Smooth muscle cell (in vitro differentiated cells): ENCODE measurements around the gene SLC5A3. TPM values are rescaled to one million over a fixed set of nuclear protein-coding genes. Genes with fewer than 3 reads are reported as not detected.

ENCODE experiments used
- DNase-seq: peaks from one replicate; lab custom pipeline; 2025; ENCODE audit not compliant: unreplicated experiment; lab: John Stamatoyannopoulos, UW
- H2AFZ ChIP-seq: fragments of 200-600 bp; sonication (generic); 2 replicates; pipeline ENCODE4 v1.6.0; 2016; ENCODE audit warnings: antibody characterized with exemption, low read depth, mild to moderate bottlenecking
- H3F3A ChIP-seq: fragments of 200-600 bp; sonication (generic); 2 replicates; pipeline ENCODE4 v1.6.0; 2017; ENCODE audit warnings: antibody characterized with exemption, low read depth
- H3K27ac ChIP-seq: fragments of 200-600 bp; sonication (generic); 2 replicates; pipeline ENCODE4 v1.5.1; 2016; ENCODE audit warnings: low read depth, mild to moderate bottlenecking
- H3K27me3 ChIP-seq: fragments of 200-600 bp; sonication (generic); 2 replicates; pipeline ENCODE4 v1.6.1; 2016; ENCODE audit warnings: low read depth, mild to moderate bottlenecking
- H3K36me3 ChIP-seq: fragments of 200-600 bp; sonication (generic); 2 replicates; pipeline ENCODE4 v1.5.1; 2016; ENCODE audit warnings: low read depth
- H3K4me1 ChIP-seq: fragments of 200-600 bp; sonication (generic); 2 replicates; pipeline ENCODE4 v1.5.1; 2016; ENCODE audit warnings: low read depth
- H3K4me2 ChIP-seq: fragments of 200-600 bp; sonication (generic); 2 replicates; pipeline ENCODE4 v1.6.0; 2016; ENCODE audit warnings: mild to moderate bottlenecking
- H3K4me3 ChIP-seq: fragments of 200-600 bp; sonication (generic); 2 replicates; pipeline ENCODE4 v1.5.1; 2016; ENCODE audit warnings: mild to moderate bottlenecking
- H3K79me2 ChIP-seq: fragments of 200-600 bp; sonication (generic); 2 replicates; pipeline ENCODE4 v1.6.0; 2016; ENCODE audit warnings: low read depth, mild to moderate bottlenecking
- H3K9ac ChIP-seq: fragments of 200-600 bp; sonication (generic); 2 replicates; pipeline ENCODE4 v1.6.0; 2016; ENCODE audit warnings: low read depth
- H3K9me3 ChIP-seq: fragments of 200-600 bp; sonication (generic); replicated peaks from 2 replicates; pipeline ENCODE4 v1.5.1; 2016; ENCODE audit warnings: low read depth
- H4K20me1 ChIP-seq: fragments of 200-600 bp; sonication (generic); 2 replicates; pipeline ENCODE4 v1.6.0; 2016; ENCODE audit warnings: low read depth
- WGBS: methylation state at CpG from one replicate; pipeline ENCODE4 v1.1.7; 2016; ENCODE audit warnings: low lambda C conversion rate; 5-methylcytosine and 5-hydroxymethylcytosine counted together
- polyA plus RNA-seq: library from polyadenylated mRNA; unstranded; fragments of >200 nt; fragmentation: Nextera tagmentation; extraction: Ambion mirVana; gene quantifications from 2 replicates; pipeline ENCODE4 v1.2.1, GENCODE V29; 2016
- total RNA-seq: library from RNA; depleted of rRNA; stranded (reverse); fragments of >200 nt; gene quantifications from 2 replicates; pipeline ENCODE4 v1.2.3, GENCODE V29; 2014
- TF ChIP-seq, protein P1 (sequence below): fragments of 200-600 bp; sonication (generic); IDR thresholded peaks from 2 replicates; pipeline ENCODE4 v1.5.1; 2017; ENCODE audit warnings: borderline replicate concordance, mild to moderate bottlenecking, antibody characterized with exemption; ENCODE audit not compliant: insufficient read depth, poor library complexity, severe bottlenecking

SLC5A3 gene
- total and polyA plus RNA-seq, 2 experiments from 2014 or later: 2.0 to 24.6 TPM

DNA sequence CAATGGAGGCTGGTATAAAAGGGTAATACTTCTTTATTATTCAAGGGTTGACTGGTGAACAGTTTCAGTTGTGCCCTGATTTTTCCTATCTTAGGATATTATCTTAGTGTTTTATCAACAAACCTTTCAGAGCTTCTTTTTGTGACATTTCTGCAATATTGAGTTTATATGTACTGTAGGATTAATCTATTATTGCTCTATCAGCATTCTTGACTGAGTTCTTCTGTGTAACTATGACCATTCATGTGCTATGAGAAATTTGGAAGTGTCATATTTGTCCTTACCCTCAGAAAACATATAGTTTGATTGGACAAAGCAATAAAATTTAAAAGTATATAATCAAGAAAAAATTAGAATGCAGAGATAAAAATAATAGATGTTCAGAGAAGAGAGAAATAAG lies 25.5 kb upstream of the SLC5A3 start:
- no peak for DNase-seq
- no peaks in the 10 kb centered on the region for H4K20me1 ChIP-seq
- no peaks in the 10 kb centered on the region for H3K4me1 ChIP-seq
- H3K27ac ChIP-seq: no peak overlapping the region
- no peak overlapping the region for H3K9ac ChIP-seq
- no peak overlapping the region for H2AFZ ChIP-seq
- H3F3A ChIP-seq: no peaks in the 10 kb centered on the region
- no peak overlapping the region for H3K4me2 ChIP-seq
- TF ChIP-seq, protein P1, sequence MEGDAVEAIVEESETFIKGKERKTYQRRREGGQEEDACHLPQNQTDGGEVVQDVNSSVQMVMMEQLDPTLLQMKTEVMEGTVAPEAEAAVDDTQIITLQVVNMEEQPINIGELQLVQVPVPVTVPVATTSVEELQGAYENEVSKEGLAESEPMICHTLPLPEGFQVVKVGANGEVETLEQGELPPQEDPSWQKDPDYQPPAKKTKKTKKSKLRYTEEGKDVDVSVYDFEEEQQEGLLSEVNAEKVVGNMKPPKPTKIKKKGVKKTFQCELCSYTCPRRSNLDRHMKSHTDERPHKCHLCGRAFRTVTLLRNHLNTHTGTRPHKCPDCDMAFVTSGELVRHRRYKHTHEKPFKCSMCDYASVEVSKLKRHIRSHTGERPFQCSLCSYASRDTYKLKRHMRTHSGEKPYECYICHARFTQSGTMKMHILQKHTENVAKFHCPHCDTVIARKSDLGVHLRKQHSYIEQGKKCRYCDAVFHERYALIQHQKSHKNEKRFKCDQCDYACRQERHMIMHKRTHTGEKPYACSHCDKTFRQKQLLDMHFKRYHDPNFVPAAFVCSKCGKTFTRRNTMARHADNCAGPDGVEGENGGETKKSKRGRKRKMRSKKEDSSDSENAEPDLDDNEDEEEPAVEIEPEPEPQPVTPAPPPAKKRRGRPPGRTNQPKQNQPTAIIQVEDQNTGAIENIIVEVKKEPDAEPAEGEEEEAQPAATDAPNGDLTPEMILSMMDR: no peak
- no peaks in the 10 kb centered on the region for H3K9me3 ChIP-seq
- H3K27me3 ChIP-seq: no peaks in the 10 kb centered on the region
- H3K4me3 ChIP-seq: no peak overlapping the region
- H3K79me2 ChIP-seq: no peaks in the 10 kb centered on the region
- H3K36me3 ChIP-seq: no peaks in the 10 kb centered on the region

DNA sequence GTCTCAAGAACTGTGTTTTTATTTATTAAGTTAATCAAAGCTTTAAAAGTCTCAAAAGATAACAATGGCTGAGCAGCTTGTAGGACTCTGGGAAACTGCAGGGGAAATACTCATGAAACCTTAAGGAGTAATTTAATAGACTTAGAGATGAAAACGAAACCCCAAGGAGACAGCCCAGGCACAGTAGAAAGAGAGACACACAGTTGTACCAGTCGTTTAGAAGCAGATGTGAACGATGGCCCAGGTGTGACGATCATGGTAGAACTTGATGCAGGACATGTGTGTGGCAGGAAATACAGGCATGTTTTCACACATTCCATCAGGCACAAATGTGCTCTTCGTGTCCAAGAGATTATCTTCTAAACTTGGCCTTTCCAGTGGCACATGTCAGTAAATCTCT lies 21.2 kb upstream of the SLC5A3 start:
- H3K79me2 ChIP-seq: no peaks in the 10 kb centered on the region
- H3K4me2 ChIP-seq: no peak overlapping the region
- H3K9ac ChIP-seq: no peak overlapping the region
- H3K4me1 ChIP-seq: no peaks in the 10 kb centered on the region
- no peaks in the 10 kb centered on the region for H3K9me3 ChIP-seq
- no peak overlapping the region for H3K27ac ChIP-seq
- H3F3A ChIP-seq: no peaks in the 10 kb centered on the region
- TF ChIP-seq, protein P1: no peak
- H2AFZ ChIP-seq: no peak overlapping the region
- no peak overlapping the region for H3K4me3 ChIP-seq
- no peaks in the 10 kb centered on the region for H3K27me3 ChIP-seq
- WGBS: 91% methylated on average over 5 of the region's 5 CpGs
- no peaks in the 10 kb centered on the region for H4K20me1 ChIP-seq
- DNase-seq: no peak
- no peaks in the 10 kb centered on the region for H3K36me3 ChIP-seq

DNA sequence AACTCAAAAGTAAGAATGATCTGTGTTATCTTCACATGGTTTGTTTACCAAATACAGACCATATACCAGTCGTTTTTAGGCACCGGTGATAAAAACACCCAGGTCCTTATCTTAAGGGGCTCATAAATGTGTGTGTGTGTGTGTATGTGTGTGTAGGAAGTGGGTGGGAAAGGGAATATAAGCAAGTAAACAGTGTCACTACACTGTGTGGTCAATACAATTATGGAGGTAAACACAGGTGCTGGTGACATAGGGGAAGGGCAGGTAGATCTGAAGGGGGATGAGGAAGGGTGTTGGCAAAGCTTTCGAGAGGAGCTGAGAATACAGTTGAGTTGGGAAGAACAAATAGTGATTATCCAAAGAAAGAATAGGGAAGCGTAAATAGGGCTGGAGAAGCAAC lies 19.1 kb upstream of the SLC5A3 start:
- WGBS: 76% methylated on average over 4 of the region's 4 CpGs
- H3K27ac ChIP-seq: no peak overlapping the region
- TF ChIP-seq, protein P1: no peak
- no peak for DNase-seq
- H3K4me1 ChIP-seq: no peaks in the 10 kb centered on the region
- no peaks in the 10 kb centered on the region for H3K9me3 ChIP-seq
- no peaks in the 10 kb centered on the region for H3K36me3 ChIP-seq
- no peak overlapping the region for H3K9ac ChIP-seq
- H3F3A ChIP-seq: no peaks in the 10 kb centered on the region
- H3K4me3 ChIP-seq: no peak overlapping the region
- no peaks in the 10 kb centered on the region for H3K27me3 ChIP-seq
- H4K20me1 ChIP-seq: no peaks in the 10 kb centered on the region
- H2AFZ ChIP-seq: no peak overlapping the region
- no peak overlapping the region for H3K4me2 ChIP-seq
- no peaks in the 10 kb centered on the region for H3K79me2 ChIP-seq

DNA sequence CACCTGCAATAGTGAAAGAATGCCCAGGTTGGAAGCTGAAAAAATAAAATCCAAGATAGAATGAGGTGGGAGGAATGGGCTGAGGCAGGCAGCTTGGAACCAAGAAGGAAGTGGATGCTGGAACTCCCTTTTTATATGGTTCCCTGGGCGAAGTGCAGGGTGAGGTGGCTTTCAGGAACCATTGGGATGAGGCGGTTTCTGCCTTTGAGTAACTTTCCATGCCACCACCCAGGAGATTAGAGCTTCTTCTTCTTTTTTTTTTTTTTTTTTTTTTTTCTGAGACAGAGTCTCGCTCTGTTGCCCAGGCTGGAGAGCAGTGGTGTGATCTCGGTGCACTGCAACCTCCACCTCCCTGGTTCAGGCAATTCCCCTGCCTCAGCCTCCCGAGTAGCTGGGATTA lies 17.8 kb upstream of the SLC5A3 start:
- Histone ChIP-seq H3K9ac (no peak overlapping the region), H3K79me2 (no peaks in the 10 kb centered on the region), H3K4me3 (no peak overlapping the region), H4K20me1 (no peaks in the 10 kb centered on the region), H2AFZ (no peak overlapping the region), H3K36me3 (no peaks in the 10 kb centered on the region), H3K4me1 (no peaks in the 10 kb centered on the region), H3F3A (no peaks in the 10 kb centered on the region), H3K4me2 (no peak overlapping the region), H3K27ac (no peak overlapping the region), H3K27me3 (no peaks in the 10 kb centered on the region), H3K9me3 (no peaks in the 10 kb centered on the region)
- no peak for DNase-seq
- WGBS: 98% methylated on average over 5 of the region's 5 CpGs
- TF ChIP-seq, protein P1: no peak
